ENCODE measurements around the gene RAB40C. TPM values are rescaled to one million over a fixed set of nuclear protein-coding genes. Genes with fewer than 3 reads are reported as not detected.

Gene RAB40C
- total and polyA plus RNA-seq, 10 of the 15 experiments (the other 5 are each of a cell fraction or from before 2014, with no cell fraction given), result 0.06 to 12.8 (median 4.6) TPM

DNA sequence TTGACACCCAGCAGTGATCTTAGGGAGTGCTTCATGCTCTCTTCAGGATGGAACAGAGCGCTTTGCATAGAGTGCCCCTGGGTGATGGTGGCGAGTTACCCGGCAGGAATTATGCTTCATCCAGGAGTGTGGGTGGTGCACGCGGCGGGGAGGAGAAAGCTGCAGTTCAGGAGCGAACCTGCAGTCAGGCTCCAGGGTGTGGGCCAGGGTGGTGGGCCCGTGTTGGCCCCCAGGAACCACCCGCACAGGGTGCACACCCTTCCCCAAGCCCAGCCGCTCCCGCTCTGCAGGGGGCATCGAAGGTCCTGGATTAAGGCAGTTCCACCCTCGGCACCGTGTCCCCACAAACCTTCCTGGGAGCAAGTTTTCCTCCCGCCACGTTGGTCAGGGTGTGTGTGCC, 3.9 kb downstream of the RAB40C start:
- RAD21 ChIA-PET (ENCODE audit: unreplicated experiment), result no interaction called here
- CTCF ChIA-PET, result no interaction called here

More for the DNA sequence above, 3.9 kb downstream of the RAB40C start:
- H3K4me1 ChIP-seq (ENCODE audit: control insufficient read depth, insufficient read depth, low read length), result peaks cover 8% of the 10 kb centered on the region
- no peak overlapping the region for H3K9ac ChIP-seq (ENCODE audit: control insufficient read depth, insufficient read depth, low read length)
- in situ Hi-C loops (cut with MboI) (no loop called here), intact Hi-C loops (cut with micrococcal nuclease; ENCODE audit: unreplicated experiment) (no loop called here)
- no peaks in the 10 kb centered on the region for H3K27me3 ChIP-seq (replicated peaks in 1 of 2; ENCODE audit: control insufficient read depth in 2 of 2, insufficient read depth in 2 of 2, low read length in 1 of 2)
- H3K27ac ChIP-seq (ENCODE audit: control insufficient read depth, insufficient read depth), result no peak overlapping the region
- no peaks in the 10 kb centered on the region for H4K20me1 ChIP-seq (ENCODE audit: control insufficient read depth, insufficient read depth)
- BruUV-seq (replicated peaks), result no TSS peak
- peaks cover 11% of the 10 kb centered on the region for H3K79me2 ChIP-seq (ENCODE audit: control insufficient read depth, insufficient read depth, low read length)
- no peak overlapping the region for H3K4me3 ChIP-seq
- no peaks in the 10 kb centered on the region for H3K36me3 ChIP-seq (ENCODE audit: control insufficient read depth in 2 of 2, insufficient read depth in 2 of 2, low read length in 1 of 2)
- WGBS (ENCODE audit: insufficient coverage, insufficient replicate concordance, low lambda C conversion rate, missing lambda C conversion rate), result 72% methylated on average over 16 of the region's 16 CpGs
- no peak overlapping the region for H2AFZ ChIP-seq (ENCODE audit: control insufficient read depth, low read depth, low read length)
- ChIA-PET POLR2A (no interaction called here), SMC1A (ENCODE audit: uncharacterized antibody, unreplicated experiment) (no interaction called here)
- ATAC-seq, result no peak
- no peak for TF ChIP-seq POLR2A (IDR thresholded peaks at IDR 0.05; ENCODE audit: low read depth, low read length)
- no peak for TF ChIP-seq ZNF622 (IDR thresholded peaks at IDR 0.05)
- no peak for TF ChIP-seq IRF4 (IDR thresholded peaks at IDR 0.05; ENCODE audit: low read depth, low read length)
- TF ChIP-seq TCF12 (IDR thresholded peaks at IDR 0.05; ENCODE audit: low read depth, low read length), result no peak
- TF ChIP-seq MYC (IDR thresholded peaks at IDR 0.05; ENCODE audit: insufficient read depth, insufficient read length, insufficient replicate concordance, low read length, severe bottlenecking), result no peak
- TF ChIP-seq SKIL (IDR thresholded peaks at IDR 0.05; ENCODE audit: low read depth, poor library complexity, severe bottlenecking), result no peak
- DNase-seq (ENCODE audit: low read depth, low spot score), result no peak
- FAIRE-seq, result no peak
- no peak overlapping the region for H3K4me2 ChIP-seq (ENCODE audit: control insufficient read depth, insufficient read depth)
- no peaks in the 10 kb centered on the region for H3K9me3 ChIP-seq (replicated peaks; ENCODE audit: control insufficient read depth, insufficient read depth, low read length)
